ENCODE data around the gene AGBL1.

The AGBL1 gene

DNA sequence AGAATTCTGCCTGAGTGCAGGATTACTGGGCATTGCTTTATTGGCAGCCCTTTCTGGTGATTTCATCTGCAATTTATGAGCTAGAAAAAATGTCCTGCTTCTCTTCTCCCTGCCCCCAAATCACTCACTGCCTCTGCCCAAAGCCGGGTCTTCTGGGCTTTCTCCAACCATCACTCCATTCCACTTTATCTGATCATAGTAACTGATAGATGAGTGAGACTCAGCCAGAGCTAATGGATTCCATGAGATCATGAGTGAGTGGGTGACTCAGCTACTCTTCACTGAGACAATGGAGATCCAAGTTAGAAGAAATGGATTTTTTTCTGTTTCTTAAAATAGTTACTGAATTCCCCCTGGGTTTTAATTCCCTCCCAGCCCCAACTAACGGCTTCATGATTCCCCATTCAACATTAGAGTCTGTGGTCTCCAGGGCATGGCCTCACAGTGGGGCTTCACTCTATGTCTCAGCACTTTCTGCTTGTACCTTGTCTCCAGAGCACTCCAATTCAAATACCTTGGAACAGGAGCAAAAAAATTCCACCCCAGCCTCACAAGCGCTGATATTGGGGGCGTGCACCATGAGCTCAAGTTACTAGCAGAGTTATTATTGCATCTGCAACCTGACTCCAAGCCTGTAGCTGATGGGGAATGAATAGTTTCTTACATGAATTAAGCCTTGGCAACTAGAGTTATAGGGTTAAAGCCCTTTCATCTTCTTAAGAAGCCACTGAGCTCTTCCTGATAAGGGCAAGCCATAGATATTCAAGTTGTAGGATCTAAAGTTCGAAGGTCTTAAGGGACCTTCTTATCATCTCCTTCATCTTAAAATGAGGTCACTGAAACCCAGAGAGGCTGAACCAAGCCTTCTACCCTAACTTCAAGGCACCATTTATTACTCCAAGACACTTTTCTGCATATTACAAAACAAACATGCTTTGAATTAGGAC lies 85.9 kb downstream of the AGBL1 start:
- DNase-seq = no peak

DNA sequence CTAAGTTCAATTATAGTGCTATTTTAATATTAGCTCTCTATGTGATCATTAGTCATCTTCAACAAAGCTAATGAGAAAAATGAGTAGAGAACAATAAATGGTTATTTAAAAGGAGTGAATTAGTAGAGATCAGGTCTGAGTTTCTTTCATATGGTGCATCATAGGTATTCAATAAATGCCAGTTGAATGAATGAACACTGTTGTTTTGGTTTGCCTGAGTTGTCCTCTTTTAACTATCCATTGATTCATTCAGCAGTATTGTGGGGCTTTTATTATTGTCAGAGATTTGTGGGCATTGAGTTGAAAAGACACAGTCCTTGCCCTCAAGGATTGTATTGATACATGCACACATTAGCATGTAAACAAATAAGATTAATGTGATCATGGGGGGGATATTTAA lies 88.2 kb downstream of the AGBL1 start:
- DNase-seq = no peak

DNA sequence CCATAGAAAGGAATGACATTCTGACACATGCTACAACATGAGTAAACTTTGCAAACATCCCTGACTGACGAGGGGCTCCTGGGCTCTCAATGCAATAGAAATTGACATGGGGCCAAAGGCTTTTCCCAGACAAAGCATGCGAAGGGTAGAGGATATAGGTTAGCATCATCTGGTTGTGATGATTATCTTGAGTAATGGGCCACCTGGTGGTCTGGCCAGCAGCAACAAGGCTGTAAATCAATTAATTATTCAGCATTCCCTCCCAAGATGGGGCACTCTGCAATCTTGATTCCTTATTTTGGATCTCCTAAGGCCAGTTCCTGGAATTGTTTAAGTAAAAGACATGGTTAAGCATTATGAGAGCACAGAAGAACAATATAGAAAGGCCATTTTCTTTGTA lies 99.2 kb downstream of the AGBL1 start:
- DNase-seq = no peak

DNA sequence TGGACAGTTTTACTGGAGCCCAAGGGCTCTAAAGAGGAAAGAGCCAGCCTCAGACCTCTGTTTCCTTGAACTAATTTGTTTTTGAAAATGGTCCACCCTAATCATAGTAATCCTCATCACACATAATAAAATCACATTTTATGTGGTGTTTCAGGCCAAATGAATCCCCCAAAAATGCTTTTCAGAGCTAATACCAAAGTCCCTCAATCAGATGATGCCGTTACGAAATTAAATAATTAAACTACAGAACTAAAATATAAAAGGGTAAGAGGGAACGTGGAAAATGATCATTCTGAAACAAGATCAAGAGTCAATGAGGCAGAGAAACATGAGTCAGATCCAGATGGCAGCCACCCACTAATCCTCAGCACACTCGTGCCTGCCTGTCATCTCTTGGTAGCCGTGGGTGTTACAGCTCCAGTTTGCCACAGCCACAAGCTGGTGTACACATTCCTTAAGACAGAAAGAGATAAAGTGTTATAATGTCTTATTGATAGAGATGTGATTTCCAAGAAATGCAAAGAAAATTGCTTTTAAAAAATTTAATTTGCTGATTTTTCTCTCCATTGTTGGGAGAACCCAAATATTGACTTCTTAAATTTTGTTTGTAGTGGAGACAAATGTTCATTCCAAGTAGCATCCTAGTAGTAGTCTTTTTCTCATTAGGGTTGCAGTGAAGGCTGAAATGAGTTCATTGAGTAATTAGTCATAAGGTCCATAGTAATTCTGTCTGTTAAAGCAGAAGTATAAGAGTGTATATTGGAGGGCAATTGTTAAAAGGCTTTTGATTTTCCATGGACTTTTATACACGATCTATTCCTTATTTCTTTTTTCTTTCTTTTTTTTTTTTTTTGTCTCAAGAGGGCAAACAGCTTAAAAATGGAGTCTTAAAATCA lies 104.2 kb downstream of the AGBL1 start:
- no peak for DNase-seq

DNA sequence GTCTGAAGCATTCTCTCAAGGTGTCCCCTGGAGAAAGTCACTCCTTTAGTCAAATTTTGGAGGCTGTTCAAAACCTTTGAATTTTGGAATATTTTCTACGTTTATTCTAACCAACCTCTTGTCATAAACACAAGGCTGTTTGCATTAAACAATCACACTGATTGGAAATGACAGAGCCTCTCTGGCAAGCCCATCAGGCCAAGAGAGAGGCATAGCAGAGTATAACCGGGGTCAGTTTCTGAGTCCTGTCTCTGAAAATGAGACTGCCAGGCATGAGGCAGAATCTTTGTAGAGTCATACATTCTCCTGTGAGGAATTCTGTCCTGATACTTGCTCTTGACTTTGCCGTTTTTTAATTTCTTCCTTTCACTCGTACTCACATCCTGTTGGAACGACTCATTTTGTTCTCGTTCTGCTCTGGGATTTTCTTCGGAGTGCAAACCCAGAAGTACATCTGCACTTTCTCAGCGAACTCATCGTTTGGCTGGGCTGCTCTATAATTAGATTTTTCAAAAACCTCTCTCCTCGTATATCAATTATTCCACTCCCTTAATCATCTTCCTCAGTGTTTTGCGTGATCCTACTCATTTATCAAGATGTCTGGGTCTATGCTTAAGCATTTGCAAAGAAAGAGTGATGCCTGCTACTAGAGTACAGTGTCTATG lies 114.2 kb downstream of the AGBL1 start:
- DNase-seq = no peak

DNA sequence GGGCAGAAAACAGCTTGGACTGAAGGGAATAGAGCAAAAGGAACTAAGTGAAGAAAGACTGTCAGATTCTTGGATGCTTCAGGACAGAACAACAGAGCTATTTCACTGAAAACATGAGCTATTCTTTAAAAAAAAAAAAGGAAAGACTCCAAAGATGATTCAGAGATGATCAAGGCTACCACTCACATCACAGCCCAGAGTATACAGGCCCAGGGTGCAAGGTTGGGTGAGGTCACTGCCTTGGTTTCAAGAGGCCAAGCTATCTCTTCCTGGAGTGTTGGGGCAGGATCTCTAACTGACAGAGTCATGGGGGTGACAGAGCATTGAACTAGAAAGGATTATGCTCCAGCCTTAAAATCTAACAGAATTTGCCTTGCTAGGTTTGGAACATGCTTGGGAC lies 118.1 kb downstream of the AGBL1 start:
- no peak for DNase-seq

DNA sequence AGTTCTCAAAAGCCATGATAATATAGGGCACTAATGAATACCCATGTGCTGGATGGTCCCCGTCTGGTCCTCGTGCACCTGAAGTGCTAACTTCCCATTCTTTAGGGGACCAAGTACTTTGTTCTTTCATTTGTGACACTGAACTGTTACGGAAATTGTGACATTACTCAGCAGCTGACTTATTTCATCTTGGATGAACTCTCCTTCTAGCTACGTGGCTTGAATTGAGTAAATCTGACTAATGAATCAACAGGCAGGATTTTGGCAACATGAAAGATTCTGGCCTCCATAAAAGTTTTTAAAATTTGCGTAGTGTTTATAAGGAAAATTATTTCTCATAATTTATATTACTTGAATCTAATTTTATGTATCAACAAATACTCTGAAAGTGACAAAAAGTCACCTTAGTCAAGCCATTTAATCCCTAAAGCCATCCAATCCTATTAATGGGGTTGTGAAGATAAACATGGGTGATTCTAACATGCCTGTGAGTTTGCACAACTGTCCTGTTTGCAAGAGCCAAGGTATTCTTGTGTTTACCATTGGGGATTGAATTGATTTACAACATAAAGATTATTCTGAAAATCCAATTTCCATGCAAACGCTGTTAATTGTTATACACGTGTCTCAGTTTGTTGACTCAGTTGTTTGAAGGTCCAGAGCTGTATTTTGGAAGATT lies 119.9 kb downstream of the AGBL1 start:
- DNase-seq = no peak

DNA sequence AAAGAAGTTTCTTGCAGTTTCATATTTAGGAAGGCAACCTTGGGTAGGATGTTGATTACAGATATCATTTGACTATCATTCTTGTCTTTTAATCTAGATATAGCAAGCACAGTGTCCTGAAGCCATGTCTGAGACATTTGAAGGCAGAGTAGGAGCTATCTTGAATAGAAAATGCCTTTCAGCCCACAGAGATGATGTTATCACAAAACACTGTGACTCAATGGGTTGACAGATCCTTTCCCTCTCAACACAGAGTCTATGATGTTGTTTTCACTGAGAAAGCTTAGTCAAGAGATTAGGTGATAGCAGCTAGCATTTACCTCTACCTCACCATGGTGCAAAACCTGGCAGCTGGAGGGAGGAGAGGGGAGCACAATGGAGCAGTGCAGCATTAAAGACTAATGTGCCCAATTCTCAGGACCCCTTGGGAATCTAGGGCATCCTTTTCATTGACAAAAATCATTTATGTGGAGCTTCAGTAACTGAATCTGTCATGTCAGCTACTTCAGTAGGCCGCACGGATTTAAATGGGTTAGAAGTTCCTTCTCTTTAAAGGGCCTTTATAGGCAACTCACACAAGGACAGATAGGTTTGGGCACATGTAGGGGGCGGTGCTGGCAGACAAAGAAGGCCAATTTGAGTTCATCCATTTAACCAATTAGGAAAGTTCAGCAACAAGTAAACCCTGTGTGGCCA lies 121.8 kb downstream of the AGBL1 start:
- no peak for DNase-seq

DNA sequence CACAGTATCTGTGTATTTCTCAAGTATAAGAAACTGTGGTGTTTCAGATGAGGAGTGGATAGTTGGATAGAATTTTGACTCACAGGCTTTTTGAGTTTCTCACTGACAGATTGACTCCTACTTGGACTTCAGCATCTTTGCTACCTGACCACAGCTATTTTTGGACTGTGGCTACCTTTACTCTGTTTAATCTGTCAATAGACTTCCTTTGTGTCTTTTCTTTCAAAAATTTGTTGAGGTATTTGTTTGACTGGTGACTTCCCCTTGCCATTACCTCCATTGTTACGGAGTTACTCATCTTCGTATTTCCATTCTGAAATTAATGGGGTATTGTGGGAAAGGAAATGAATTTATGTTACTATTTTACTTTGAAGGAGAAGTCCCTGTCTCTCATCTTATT lies 123.8 kb downstream of the AGBL1 start:
- no peak for DNase-seq

DNA sequence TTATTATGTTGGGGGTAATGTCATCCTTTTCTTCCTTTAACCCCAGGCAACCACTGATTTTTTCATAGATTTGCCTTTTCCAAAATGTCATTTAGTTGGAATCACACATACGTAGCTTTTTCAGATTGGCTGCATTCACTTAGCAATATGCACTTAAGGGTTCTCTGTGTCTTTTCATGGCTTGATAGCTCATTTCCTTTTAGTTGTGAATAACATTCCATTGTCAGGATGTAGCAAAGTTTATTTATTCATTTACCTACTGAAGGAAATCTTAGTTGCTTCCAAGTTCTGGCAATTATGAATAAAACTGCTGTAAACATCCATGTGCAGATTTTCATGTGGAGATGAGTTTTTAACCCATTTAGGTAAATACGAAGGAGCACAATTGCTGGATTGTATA lies 125.4 kb downstream of the AGBL1 start:
- no peak for DNase-seq

DNA sequence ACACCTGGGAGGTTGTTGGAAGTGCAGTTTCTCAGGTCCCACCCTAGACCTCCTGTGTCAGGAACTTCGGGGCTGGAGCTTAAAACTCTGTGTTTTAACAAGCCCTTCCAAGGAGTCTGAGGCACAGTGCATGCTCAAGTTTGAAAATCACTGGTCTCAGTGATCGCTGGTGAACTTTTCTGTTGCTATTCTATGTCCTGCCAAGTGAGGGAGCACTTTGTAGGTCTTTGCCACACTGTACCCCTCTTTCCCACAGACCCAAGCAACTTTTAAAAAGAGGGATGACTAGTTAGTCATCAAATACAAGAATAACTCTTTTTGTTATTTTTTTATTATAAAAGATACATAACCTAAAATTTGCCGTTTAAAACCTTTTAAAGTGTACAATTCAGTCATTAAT lies 133.7 kb downstream of the AGBL1 start:
- no peak for DNase-seq

DNA sequence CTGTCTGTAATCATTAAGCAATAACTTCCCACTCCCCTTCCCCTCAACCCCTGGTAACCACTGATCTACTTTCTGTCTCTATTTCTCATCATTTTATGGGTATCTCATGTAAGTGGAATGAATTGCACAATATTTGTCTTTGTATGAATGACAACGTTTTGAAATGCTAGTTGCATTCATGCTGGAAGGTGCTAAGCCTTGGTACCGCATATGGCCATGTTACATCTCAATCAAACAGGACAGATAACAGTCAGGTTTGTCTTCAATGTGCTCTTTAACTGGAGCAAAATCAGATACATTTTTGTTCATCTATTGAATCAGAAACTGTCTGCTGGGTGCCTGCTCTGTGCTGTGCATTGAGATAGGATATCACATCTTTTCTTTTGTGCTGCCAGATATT lies 134.2 kb downstream of the AGBL1 start:
- DNase-seq = no peak

DNA sequence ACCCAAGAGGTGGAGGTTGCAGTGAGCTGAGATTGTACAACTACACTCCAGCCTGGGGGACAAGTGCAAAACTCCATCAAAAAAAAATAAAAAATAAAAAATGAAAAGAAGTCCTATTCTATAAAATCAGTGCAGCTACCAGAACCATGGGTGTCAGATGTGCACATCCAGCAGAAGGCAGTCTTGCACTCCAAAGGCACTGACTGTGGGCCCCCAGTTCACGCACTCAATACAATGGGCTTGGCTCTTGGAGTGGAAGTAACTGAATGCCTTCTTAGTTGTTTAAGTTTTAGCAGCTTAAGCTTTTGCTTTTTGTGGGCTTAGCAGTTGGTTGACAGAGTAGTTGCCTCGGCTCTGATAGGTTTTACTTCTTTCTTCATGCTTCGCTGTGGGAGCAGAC lies 141.4 kb downstream of the AGBL1 start:
- no peak for DNase-seq

DNA sequence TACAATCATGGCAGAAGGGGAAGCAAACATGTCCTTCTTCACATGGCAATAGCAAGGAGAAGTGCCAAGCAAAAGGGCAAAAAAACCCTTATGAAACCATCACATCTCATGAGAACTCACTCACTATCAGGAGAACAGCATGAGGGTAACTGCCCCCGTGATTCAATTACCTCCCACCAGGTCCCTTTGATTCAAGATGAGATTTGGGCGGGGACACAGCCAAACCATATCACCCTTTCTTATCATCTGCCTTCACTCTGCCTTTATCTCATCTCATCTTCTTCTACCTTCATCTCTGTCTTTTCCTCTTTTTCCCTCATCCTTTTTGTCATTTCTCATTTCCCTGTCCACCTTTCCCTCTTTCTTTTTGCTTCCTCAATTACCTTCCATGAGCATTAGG lies 149.6 kb downstream of the AGBL1 start:
- DNase-seq = no peak

DNA sequence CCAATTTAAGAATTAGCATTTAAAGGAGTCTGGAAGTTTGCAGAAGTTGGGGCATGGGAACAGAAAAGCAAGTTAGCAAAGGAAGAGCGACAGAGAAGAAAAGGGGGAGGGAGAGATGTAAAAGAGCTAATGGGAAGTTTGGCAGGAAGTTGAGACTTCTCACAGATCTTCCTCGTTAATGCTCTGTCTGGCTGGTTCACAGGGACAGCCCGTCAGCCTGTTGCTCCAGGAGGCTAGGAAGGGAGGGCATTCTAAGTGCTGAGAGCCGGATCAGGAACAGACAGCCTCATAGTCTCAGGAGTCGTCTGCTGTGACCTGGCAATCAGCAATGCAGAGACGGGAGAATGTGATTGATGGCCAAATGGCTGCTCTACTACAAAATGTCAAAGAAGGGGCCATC lies 150.3 kb downstream of the AGBL1 start:
- DNase-seq = no peak

DNA sequence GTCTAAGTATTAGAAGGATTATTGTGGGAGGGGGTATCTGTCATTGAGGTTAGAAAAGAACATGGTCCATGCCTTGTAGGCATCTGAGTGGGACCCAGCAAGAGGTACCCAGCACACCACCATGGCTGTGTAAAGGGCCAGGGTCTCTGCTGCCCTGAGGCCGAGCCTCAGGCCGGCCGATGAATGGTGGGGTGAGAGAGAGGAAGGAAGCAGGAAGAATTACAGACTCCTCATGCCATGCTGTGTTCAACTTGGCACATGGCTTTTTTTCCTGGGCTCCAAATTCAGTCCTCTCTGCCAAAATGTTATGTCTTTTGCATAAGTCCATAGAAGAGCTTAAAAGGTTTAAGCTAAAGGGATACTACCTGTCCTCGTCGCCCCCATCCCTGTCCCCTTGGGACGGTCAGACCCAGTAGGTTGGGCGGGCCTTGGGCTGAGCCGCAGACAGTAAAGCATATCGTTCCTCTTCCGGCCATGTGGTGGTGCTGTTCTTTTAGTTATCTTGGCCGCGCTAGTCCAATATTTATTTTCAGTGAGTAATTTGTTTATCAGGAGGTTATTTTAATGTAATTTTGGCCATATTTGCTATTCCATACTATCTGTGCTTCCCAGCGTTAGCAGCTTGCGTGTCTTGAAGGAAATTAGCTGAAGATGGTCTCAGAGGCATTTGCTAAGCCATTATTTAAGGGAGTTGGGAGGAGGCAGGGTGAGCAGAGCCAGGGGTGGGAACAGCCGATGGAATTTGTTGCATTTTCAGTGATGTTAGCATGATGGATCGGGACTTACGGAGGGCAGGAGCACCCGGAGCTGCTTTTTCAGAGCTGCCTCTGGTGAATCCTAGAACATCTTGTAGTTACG lies 152.4 kb downstream of the AGBL1 start:
- peak in 2 of 6 experiments; percentile 3 to 15 for DNase-seq

DNA sequence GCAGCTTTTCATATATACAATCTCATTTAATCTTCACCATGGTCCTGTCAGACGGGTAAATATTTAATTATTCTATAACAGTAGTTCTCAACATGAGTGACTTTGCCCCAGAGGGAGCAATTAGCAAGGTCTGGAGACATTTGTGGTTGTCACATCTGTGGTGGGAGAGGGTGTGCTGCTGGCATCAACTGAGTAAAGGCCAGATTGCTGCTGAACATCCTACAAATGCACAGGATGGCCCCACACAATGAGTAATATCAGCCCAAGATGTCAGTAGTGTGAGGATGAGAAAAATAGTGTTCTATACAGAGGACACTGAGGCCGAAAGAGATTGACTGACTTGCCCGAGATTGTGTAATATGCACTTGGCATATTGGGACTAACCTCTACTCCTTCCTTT lies 156.0 kb downstream of the AGBL1 start:
- DNase-seq = no peak

DNA sequence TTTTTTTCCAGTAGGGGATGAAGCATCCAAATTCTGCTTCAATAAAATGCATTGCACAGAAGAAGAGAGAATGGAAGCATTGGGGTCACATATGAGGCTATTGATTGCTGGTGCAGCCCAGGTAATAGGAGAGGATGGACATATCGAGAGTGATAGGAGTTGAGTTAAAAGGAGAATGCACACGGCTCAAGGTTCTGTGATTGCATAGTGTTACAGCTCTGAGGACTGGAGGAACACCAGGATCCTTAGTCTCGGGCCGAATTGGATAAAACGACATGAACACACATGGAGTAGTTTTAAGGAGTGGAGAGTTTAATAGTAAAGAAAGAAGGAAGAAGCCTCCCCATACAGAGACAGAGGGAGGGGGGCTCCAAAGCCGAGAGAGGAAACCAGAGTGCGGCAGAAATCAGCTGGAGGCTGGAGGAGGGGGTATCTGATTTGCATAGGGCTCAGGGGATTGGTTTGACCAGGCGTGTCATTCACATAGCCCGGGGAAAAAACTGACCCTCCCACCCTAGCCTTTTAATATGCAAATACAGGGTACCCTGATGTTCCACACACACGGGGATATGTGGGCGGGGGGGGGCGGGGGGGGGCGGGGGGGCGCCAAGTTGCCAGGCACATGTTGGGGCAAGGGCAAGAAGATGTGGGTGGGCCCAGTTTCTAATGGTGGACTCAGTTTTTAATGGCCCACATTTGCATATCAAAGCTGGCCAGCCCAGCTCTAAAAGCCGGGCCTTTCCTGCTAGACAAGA lies 156.9 kb downstream of the AGBL1 start:
- DNase-seq = no peak

DNA sequence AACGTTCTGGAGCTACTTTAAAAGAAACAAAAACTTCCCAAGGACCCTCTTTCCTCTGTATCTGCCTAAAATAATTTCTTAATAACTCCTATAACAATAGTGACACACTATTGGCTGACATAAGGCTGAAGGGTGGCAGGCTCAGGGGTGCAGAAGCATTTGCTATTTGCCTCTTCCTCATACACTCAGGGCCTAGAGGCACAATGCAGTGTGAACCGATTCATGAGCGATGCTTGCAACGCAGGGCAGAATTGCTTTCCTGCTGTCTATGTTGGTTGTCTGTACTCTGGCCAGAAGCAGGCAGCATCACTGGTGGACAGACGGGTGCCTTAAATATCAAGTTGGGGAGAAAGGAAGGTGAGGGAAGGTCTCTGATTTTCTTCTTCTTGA lies 157.4 kb downstream of the AGBL1 start:
- DNase-seq = no peak

DNA sequence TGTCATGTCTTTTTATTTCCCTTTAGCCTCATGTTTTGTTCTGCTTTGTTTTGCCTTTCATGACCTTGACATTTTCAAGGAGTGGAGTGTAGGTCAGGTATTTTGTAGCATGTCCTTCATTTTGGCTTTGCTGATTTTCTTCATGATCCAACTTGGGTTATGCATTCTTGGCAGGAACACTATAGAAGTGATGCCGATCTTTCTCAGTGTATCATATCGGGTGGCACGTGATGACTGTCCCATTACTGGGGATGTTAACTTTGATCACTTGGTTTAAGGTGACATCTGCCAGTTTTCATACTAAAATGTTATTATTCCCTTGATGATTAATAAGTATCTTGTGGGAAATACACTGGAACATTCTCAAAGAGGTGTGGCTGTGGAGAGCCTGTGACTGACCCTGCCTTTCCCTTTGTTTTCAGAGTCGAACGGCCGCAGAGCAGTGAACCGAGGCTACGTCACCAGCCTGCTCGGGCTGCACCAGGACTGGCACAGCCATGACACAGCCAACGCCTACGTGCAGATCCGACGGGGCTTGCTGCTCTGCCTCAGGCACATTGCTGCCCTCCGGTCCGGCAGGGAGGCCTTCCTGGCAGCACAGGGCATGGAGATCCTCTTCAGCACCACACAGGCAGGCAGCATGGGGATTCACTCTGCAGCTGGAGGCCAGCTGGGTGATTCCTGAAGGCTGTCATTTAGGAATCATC lies 167.7 kb downstream of the AGBL1 start:
- no peak for DNase-seq

Measured in stimulated activated naive CD4-positive, alpha-beta T cell (primary cell).